Measurements from ENCODE around the gene TSHZ2.

The TSHZ2 gene

GRCh38 chr20:53260168-53260567 is 288.0 kb downstream of the TSHZ2 start:
- no peak for DNase-seq

GRCh38 chr20:53260591-53260990 is 288.4 kb downstream of the TSHZ2 start:
- DNase-seq = no peak

DNA sequence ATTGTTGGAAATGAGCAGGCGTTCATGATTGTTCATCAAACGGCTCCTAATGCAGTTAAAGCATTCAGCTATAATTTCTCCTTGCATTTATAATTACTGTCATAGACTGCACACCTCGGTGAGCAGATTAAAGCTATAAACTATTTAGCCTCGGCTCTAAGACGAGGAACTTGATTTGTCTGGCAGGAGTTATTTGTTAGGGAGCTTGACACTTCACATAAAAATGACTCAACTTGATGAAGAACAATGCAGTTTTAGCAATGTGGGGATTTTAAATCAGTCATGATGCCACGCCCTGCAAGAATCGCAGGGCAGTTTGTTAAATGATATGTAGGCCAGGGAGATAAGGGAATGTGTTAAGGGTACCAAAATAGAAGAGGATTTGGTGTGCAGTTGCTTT is 290.2 kb downstream of the TSHZ2 start:
- no peak for DNase-seq

GRCh38 chr20:53263554-53264438 is 291.6 kb downstream of the TSHZ2 start:
- DNase-seq = no peak

GRCh38 chr20:53264604-53265003 is 292.4 kb downstream of the TSHZ2 start:
- no peak for DNase-seq

DNA sequence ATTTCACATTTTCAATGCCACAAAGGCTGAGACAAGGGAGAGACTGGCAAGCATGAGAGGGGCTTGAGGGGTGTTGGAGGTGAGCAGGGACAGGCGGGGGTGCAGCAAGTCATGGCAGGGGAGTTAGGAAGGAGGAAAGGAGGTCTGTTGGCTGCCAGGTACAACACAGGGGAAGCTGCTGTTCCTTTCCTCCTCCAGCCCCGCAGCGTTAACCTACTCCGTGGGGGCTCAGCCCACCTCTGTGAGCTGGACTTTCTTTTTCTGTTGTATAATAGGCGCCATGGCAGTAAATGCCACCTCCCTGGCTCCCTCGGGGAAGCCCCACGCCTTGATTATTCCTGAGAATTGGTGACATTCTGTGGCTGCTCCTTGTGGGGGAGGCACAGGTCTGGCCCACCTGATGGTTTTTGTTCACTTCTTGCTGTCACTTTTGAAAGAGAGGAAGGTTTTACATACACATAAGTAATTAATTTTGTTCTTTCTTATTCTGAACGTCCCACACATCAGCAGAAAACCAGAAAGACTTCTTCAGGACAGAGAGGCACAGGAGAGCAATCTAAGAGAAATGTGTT is 293.2 kb downstream of the TSHZ2 start:
- DNase-seq = no peak

- no peak for DNase-seq
Measured at GRCh38 chr20:53269380-53269779, 297.2 kb downstream of the TSHZ2 start.

DNA sequence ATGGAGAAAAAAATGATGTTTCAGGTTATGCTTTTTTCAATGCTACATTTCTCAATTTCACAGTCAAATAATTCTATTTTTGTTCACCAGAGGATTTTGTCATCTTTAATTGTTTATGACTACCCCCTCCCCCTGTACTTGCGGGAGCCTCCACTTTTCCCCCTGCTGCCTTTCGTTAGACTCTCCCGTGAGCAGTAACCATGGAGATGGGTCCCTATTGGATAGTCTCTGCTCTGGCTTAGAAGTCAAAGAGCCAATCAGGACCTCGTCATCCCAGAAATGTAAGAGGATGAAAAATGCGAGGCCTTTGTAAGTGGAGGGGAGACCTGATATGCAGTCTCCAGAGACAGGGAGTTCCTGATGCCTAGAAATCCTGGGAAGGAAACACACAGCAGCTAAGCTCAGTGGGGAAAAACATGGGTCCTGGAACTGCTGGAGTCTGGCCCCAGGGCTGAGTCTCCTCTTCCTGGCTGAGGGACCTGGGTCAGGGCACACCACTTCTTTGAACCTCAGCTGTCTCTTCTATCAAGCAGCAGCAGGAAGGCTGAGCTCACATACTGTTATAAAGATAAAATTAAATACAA is 298.7 kb downstream of the TSHZ2 start:
- no peak for DNase-seq

GRCh38 chr20:53274365-53274764 is 302.2 kb downstream of the TSHZ2 start:
- DNase-seq = no peak

GRCh38 chr20:53274807-53275206 is 302.6 kb downstream of the TSHZ2 start:
- no peak for DNase-seq

GRCh38 chr20:53276143-53276542 is 304.0 kb downstream of the TSHZ2 start:
- no peak for DNase-seq

DNA sequence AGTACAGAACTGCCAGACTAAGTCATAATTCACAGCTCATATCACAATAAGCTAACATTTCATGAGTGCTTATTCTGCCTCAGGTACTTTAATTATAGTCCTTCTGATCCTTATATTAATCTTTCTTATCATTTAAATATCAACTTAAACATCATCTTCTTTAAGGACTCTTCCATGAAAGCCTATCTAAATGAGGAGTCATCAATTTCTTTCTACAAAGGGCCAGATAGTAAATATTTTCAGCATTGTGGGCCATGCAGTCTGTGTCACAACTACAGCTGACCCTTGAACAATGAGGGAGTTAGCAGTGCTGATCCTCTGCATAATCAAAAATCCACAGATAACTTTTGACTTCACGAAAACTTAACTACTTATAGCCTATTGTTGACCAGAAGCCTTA is 306.4 kb downstream of the TSHZ2 start:
- no peak for DNase-seq

GRCh38 chr20:53279735-53280134 is 307.6 kb downstream of the TSHZ2 start:
- DNase-seq = no peak

GRCh38 chr20:53281557-53282117 is 309.5 kb downstream of the TSHZ2 start:
- DNase-seq = no peak

GRCh38 chr20:53282217-53282955 is 310.2 kb downstream of the TSHZ2 start:
- no peak for DNase-seq

- DNase-seq = no peak
Measured at GRCh38 chr20:53283011-53283410, 310.9 kb downstream of the TSHZ2 start.

- DNase-seq = no peak
Measured at GRCh38 chr20:53283597-53283996, 311.4 kb downstream of the TSHZ2 start.

GRCh38 chr20:53284256-53284655 is 312.1 kb downstream of the TSHZ2 start:
- no peak for DNase-seq

DNA sequence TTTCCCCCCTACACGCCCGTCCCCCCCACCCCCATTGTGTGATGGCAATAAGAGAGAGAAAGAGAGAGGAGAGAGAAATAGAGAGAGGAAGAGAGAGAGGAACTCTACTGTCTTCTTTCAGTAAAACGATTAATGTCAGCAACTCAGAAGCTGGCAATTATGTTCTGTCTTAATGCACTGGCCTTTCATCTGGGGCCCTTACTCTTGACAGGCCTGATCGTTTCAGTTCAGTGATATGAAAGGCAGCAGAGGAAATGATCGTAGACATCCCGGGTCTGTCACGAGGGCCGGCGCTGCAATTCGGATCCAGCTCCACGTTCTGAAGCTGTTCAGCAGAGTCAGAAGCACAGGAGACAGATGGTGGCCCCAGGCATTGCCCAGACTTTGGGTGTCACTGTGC is 312.5 kb downstream of the TSHZ2 start:
- DNase-seq = no peak

GRCh38 chr20:53287357-53288042 is 315.3 kb downstream of the TSHZ2 start:
- DNase-seq = no peak

GRCh38 chr20:53291548-53291947 is 319.4 kb downstream of the TSHZ2 start:
- DNase-seq = no peak

DNA sequence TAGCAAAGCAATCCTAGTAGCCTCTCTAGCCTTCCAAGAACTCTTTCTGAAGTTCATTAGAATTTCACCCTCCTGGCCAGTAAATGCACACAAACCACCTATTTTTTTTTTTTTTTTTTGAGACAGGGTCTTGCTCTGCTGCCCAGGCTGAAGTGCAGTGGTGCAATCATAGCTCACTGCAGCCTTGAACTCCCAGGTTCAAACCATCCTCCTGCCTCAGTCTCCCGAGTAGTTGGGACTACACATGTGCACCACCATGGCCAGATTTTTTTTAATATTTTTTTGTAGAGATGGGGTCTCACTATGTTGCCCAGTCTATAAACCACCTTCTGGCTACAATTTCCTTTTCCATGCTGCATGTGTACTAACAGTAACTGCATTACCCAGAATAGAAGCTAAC is 320.2 kb downstream of the TSHZ2 start:
- DNase-seq = no peak

- DNase-seq = no peak
Measured at GRCh38 chr20:53294804-53295203, 322.6 kb downstream of the TSHZ2 start.
